K562 (cell line): ENCODE measurements around the gene AQP5. TPM values are rescaled to one million over a fixed set of nuclear protein-coding genes. Genes with fewer than 3 reads are reported as not detected.
A peak's percentile ranks its signal among the peaks of the same experiment; 100 is the strongest.

Experiments used
- CBFA2T3 ChIP-seq: fragments of 450-650 bp; IDR thresholded peaks from 2 replicates; pipeline ENCODE4 v1.6.1; 2017
- CREB1 ChIP-seq, 2 experiments: sonication (generic) in 1 of 2; formaldehyde crosslinking in 1 of 2; IDR thresholded peaks; 2 replicates each; pipeline versions ENCODE4 v1.6.1 to v1.8.0; 2012 to 2022; ENCODE audit warnings: inconsistent platforms in 1 of 2, mild to moderate bottlenecking in 1 of 2, missing genetic modification reagents in 1 of 2, moderate library complexity in 1 of 2
- ETS1 ChIP-seq: conservative IDR thresholded peaks from 2 replicates; pipeline ENCODE4 v1.6.1; 2011; ENCODE audit warnings: low read depth, mild to moderate bottlenecking, low read length; ENCODE audit not compliant: control insufficient read depth
- FOS ChIP-seq: IDR thresholded peaks from 3 replicates; pipeline ENCODE4 v1.6.1; 2011; ENCODE audit not compliant: insufficient read length; ENCODE audit errors: extremely low read depth
- FOSL1 ChIP-seq: fragments of 200-800 bp; sonication (Bioruptor generic); conservative IDR thresholded peaks from 2 replicates; pipeline ENCODE4 v1.6.1; 2016; ENCODE audit warnings: missing genetic modification characterization, missing compliant biosample characterization
- MEF2A ChIP-seq: IDR thresholded peaks from 2 replicates; pipeline ENCODE4 v1.6.1; 2011; ENCODE audit warnings: low read depth, mild to moderate bottlenecking, low read length, moderate library complexity; ENCODE audit not compliant: control insufficient read depth
- MTA2 ChIP-seq: fragments of 450-650 bp; IDR thresholded peaks from 2 replicates; pipeline ENCODE4 v1.6.1; 2016; ENCODE audit warnings: low read depth
- RAD21 ChIP-seq, 2 experiments: fragments of 250-450 bp in 1 of 2; fragments of 450-650 bp in 1 of 2; sonication (Bioruptor Pico) in 1 of 2; formaldehyde crosslinking in 1 of 2; IDR thresholded peaks in 1 of 2; conservative IDR thresholded peaks in 1 of 2; 2 replicates each; pipeline versions ENCODE4 v1.4.0 to v1.8.0; 2020 to 2022; ENCODE audit warnings: mild to moderate bottlenecking in 2 of 2, moderate library complexity in 1 of 2
- RCOR1 ChIP-seq, 2 experiments: IDR thresholded peaks; 2 replicates each; pipeline ENCODE4 v1.6.1; 2012; ENCODE audit warnings: low read depth in 2 of 2, low read length in 2 of 2, borderline replicate concordance in 1 of 2, improper control_type of control experiment in 1 of 2
- TAF7 ChIP-seq: fragments of 450-650 bp; IDR thresholded peaks from 2 replicates; pipeline ENCODE4 v1.6.1; 2016; ENCODE audit warnings: missing genetic modification characterization, missing compliant biosample characterization
- TAL1 ChIP-seq: fragments of 450-650 bp; IDR thresholded peaks from 2 replicates; pipeline ENCODE4 v1.6.1; 2016; ENCODE audit warnings: mild to moderate bottlenecking
- TCF3 ChIP-seq: sonication (generic); formaldehyde crosslinking; IDR thresholded peaks from 2 replicates; pipeline ENCODE4 v1.4.0; 2020; ENCODE audit warnings: mild to moderate bottlenecking, missing genetic modification reagents
- UBTF ChIP-seq, 2 experiments: IDR thresholded peaks; 2 replicates each; pipeline ENCODE4 v1.6.1; 2012; ENCODE audit warnings: improper control_type of control experiment in 2 of 2, low read depth in 2 of 2, low read length in 2 of 2, borderline replicate concordance in 1 of 2
- USF1 ChIP-seq: sonication (generic); formaldehyde crosslinking; IDR thresholded peaks from 2 replicates; pipeline ENCODE4 v1.9.0; 2022; ENCODE audit warnings: mild to moderate bottlenecking, missing genetic modification reagents
- VEZF1 ChIP-seq: fragments of 200-800 bp; sonication (Bioruptor generic); IDR thresholded peaks from 2 replicates; pipeline ENCODE4 v1.6.1; 2017; ENCODE audit warnings: missing genetic modification characterization, missing compliant biosample characterization
- ZNF639 ChIP-seq, 2 experiments: fragments of 200-800 bp in 1 of 2; sonication (Bioruptor generic) in 1 of 2; sonication (generic) in 1 of 2; formaldehyde crosslinking in 1 of 2; IDR thresholded peaks in 1 of 2; conservative IDR thresholded peaks in 1 of 2; 2 replicates each; pipeline versions ENCODE4 v1.5.0 to v1.6.1; 2016 to 2020; ENCODE audit warnings: missing compliant biosample characterization in 1 of 2, missing genetic modification characterization in 1 of 2, missing genetic modification reagents in 1 of 2
- polyA plus RNA-seq, 8 experiments: library from polyadenylated mRNA; depleted of rRNA in 4 of 8; stranded (reverse) in 5 of 8; unstranded in 3 of 8; fragments of >200 nt; fragmentation: Nextera tagmentation in 2 of 8; fragmentation: Illumina TruSeq in 1 of 8; extraction: Ambion mirVana in 2 of 8; extraction: Trizol in 1 of 8; gene quantifications; 2 replicates each; pipeline versions ENCODE4 v1.2.1 to v1.2.3, GENCODE V29; 2011 to 2014; ENCODE audit warnings: inconsistent platforms in 1 of 8, missing spikeins in 1 of 8
- total RNA-seq, 7 experiments: library from RNA; depleted of rRNA in 6 of 7; stranded (reverse); fragments of >200 nt in 6 of 7; fragmentation: Illumina TruSeq in 2 of 7; extraction: Trizol in 2 of 7; gene quantifications; 2 replicates each; pipeline versions ENCODE4 v1.2.1 to v1.2.3, GENCODE V29; 2011 to 2021; ENCODE audit warnings: low replicate concordance in 1 of 7

AQP5 gene
- total and polyA plus RNA-seq, 9 of the 15 experiments (the other 6 are each of a cell fraction or from before 2014, with no cell fraction given) = not detected

DNA sequence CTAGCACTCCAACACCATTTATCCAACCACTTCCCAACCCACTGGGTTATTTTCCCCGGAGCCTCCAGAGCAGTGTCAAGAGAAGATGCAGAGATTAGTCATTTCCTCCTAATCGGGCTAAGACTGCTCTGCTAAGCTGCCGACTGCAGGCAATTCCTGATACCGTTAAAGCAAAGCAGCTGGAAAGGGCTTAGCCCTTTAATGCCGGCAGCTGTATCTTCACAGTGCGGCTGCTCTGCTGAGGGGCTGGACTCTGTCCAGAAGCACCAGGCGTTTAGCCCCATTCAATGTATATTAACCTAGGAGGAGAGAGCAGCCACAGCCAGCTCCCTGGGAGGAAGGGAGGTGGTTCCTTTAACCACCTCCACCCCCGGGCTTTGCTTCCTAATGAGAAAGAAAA, 22.2 kb downstream of the AQP5 start (continued):
- TF ChIP-seq UBTF (IDR thresholded peaks at IDR 0.05; ENCODE audit: borderline replicate concordance in 1 of 2, low read depth in 2 of 2, low read length in 2 of 2) (0 out of 4 replicates have a peak, but pooled peaks of 1 of the 2 experiments have one; percentile 41), USF1 (CRISPR knock-in tag) (no peak), TAL1 (peak; percentile 75), TAF7 (no peak), TCF3 (CRISPR knock-in tag) (peak; percentile 82), RAD21 (CRISPR knock-in tag; conservative IDR thresholded peaks at IDR 0.05 in 1 of 2, IDR thresholded peaks at IDR 0.05 in 1 of 2) (0 out of 4 replicates have a peak, but pooled peaks of 1 of the 2 experiments have one; percentile 20), CBFA2T3 (peak; percentile 93), VEZF1 (CRISPR knock-in tag) (peak; percentile 29; the same call in 1 of the 2 replicates), ETS1 (peak; percentile 48; the same call in 1 of the 2 replicates), MEF2A (0 out of 2 replicates have a peak, but pooled peaks have one; percentile 39), ZNF639 (CRISPR knock-in tag; conservative IDR thresholded peaks at IDR 0.05 in 1 of 2, IDR thresholded peaks at IDR 0.05 in 1 of 2) (0 out of 4 replicates have a peak, but pooled peaks of 1 of the 2 experiments have one; percentile 30), RCOR1 (IDR thresholded peaks at IDR 0.05; ENCODE audit: borderline replicate concordance in 1 of 2, low read depth in 2 of 2, low read length in 2 of 2) (peak; percentile 48 to 86; a peak in 3 of 4 replicates), FOS (no peak), MTA2 (peak; percentile 47), FOSL1 (peak; percentile 68), CREB1 (IDR thresholded peaks at IDR 0.05) (0 out of 2 replicates have a peak, but pooled peaks have one; percentile 26), CREB1 (CRISPR knock-in tag; IDR thresholded peaks at IDR 0.05) (no peak)
